Panc1 (cell line): ENCODE data around the gene MTO1. TPM values are rescaled to one million over a fixed set of nuclear protein-coding genes. Genes with fewer than 3 reads are reported as not detected.

Experiments used
- ATAC-seq: fragments of 200-7000 bp; cut with Tn5 transposase; 2 replicates; pipeline ENCODE4 v1.9.1; 2020; ENCODE audit warnings: mild to moderate bottlenecking, moderate library complexity
- BruUV-seq: library from RNA; stranded (reverse); fragments of 400-500 nt; replicated peaks from 2 replicates; lab custom pipeline; 2021; lab: Mats Ljungman, UMichigan
- CTCF ChIA-PET: fragments of 300-600 bp; sonication (Branson Sonifier 250); formaldehyde crosslinking; loops from one replicate; lab custom pipeline; 2022; ENCODE audit warnings: antibody characterized with exemption; lab: Charles Lee
- POLR2A ChIA-PET: fragments of 300-600 bp; sonication (Branson Sonifier 250); formaldehyde crosslinking; loops from one replicate; lab custom pipeline; 2022; ENCODE audit warnings: antibody characterized with exemption; lab: Charles Lee
- DNase-seq: peaks from one replicate; pipeline ENCODE4 v3.0.0-alpha.2; 2010; ENCODE audit warnings: low read depth, low spot score
- H3K27ac ChIP-seq: 2 replicates; pipeline ENCODE4 v1.5.1; 2011; ENCODE audit warnings: mild to moderate bottlenecking, low read length, inconsistent platforms
- H3K27me3 ChIP-seq: fragments of 200-500 bp; sonication (Bioruptor generic); 2 replicates; pipeline ENCODE4 v1.6.0; 2014; ENCODE audit warnings: low read length, inconsistent platforms; ENCODE audit not compliant: control insufficient read depth, insufficient read depth
- H3K36me3 ChIP-seq: fragments of 200-500 bp; sonication (Bioruptor generic); 2 replicates; pipeline ENCODE4 v1.5.1; 2014; ENCODE audit warnings: inconsistent platforms, mild to moderate bottlenecking, low read length, moderate library complexity; ENCODE audit not compliant: control insufficient read depth, insufficient read depth
- H3K4me1 ChIP-seq: 2 replicates; pipeline ENCODE4 v1.5.1; 2011; ENCODE audit warnings: inconsistent platforms, mild to moderate bottlenecking, low read length, moderate library complexity; ENCODE audit not compliant: control insufficient read depth, insufficient read depth
- H3K4me3 ChIP-seq, 2 experiments: 2 replicates each; pipeline ENCODE4 v1.5.1; 2011 to 2012; ENCODE audit warnings: low read depth in 2 of 2, low read length in 2 of 2, mild to moderate bottlenecking in 2 of 2, inconsistent platforms in 1 of 2, moderate library complexity in 1 of 2
- H3K9me3 ChIP-seq: fragments of 200-500 bp; sonication (Bioruptor generic); 2 replicates; pipeline ENCODE4 v1.5.1; 2014; ENCODE audit warnings: low read depth, mild to moderate bottlenecking, inconsistent platforms, low read length, moderate library complexity; ENCODE audit not compliant: control insufficient read depth, insufficient read depth
- CTCF ChIP-seq: fragments of 450-650 bp; IDR thresholded peaks from 2 replicates; pipeline ENCODE4 v1.5.1; 2017; ENCODE audit warnings: mild to moderate bottlenecking
- POLR2AphosphoS5 ChIP-seq: IDR thresholded peaks from 2 replicates; pipeline ENCODE4 v1.6.1; 2012; ENCODE audit warnings: mild to moderate bottlenecking, low read depth, low read length, moderate library complexity
- REST ChIP-seq, 2 experiments: IDR thresholded peaks; 2 replicates each; pipeline ENCODE4 v1.6.1; 2011 to 2012; ENCODE audit warnings: low read depth in 2 of 2, control low read depth in 1 of 2, low read length in 1 of 2, mild to moderate bottlenecking in 1 of 2, moderate library complexity in 1 of 2; ENCODE audit not compliant: insufficient read depth in 1 of 2
- SIN3A ChIP-seq: IDR thresholded peaks from 2 replicates; pipeline ENCODE4 v1.6.1; 2012; ENCODE audit warnings: low read depth, mild to moderate bottlenecking, low read length, moderate library complexity, borderline replicate concordance; ENCODE audit not compliant: insufficient read depth
- TCF7L2 ChIP-seq: IDR thresholded peaks from 2 replicates; pipeline ENCODE4 v1.6.1; 2011; ENCODE audit warnings: mild to moderate bottlenecking, low read depth, low read length, inconsistent platforms
- in situ Hi-C: cut with HindIII; loops from 2 replicates; pipeline ENCODE4 v1.10.0; 2016; ENCODE audit warnings: low sequenced_read_pairs, low pct_unique_long_range_greater_than_20kb
- intact Hi-C: fragments of 100-400 bp; cut with micrococcal nuclease; formaldehyde crosslinking; loops from one replicate; pipeline ENCODE4 v1.10.0; 2022; ENCODE audit not compliant: unreplicated experiment
- total RNA-seq: library from RNA; stranded (reverse); gene quantifications from one replicate; pipeline ENCODE4 v1.2.1, GENCODE V29; 2021; ENCODE audit not compliant: unreplicated experiment

MTO1 gene
- total RNA-seq, 1 experiment from 2014 or later, result 57.9 TPM

- no peak for TF ChIP-seq TCF7L2
- TF ChIP-seq POLR2AphosphoS5, result peak; percentile 75; the same call in 1 of the 2 replicates
- TF ChIP-seq REST (IDR thresholded peaks at IDR 0.05; ENCODE audit: insufficient read depth in 1 of 2, low read depth in 2 of 2, low read length in 1 of 2), result no peak
- TF ChIP-seq SIN3A, result 0 out of 2 replicates have a peak, but pooled peaks have one; percentile 65
- TF ChIP-seq CTCF, result no peak
- CTCF ChIA-PET, result no interaction called here
- no peak for DNase-seq
Measured at GRCh38 chr6:73523434-73524123, 62.0 kb downstream of the MTO1 start.

GRCh38 chr6:73525546-73526330, 64.2 kb downstream of the MTO1 start:
- Histone ChIP-seq H3K36me3 (0 out of 2 replicates have a peak, but pooled peaks cover 2% of the 10 kb centered on the region), H3K27ac (peak overlapping the region; percentile 73; the same call in 1 of the 2 replicates), H3K4me3 (no peak overlapping the region), H3K27me3 (no peaks in the 10 kb centered on the region), H3K4me1 (peaks cover 27% of the 10 kb centered on the region), H3K9me3 (no peaks in the 10 kb centered on the region)
- BruUV-seq, result no TSS peak
- intact Hi-C loops, result no loop called here
- DNase-seq (no peak), ATAC-seq (no peak)
- ChIA-PET CTCF (no interaction called here), POLR2A (no interaction called here)
- TF ChIP-seq REST (IDR thresholded peaks at IDR 0.05; ENCODE audit: insufficient read depth in 1 of 2, low read depth in 2 of 2, low read length in 1 of 2) (no peak), TCF7L2 (no peak), CTCF (no peak), POLR2AphosphoS5 (no peak), SIN3A (no peak)
- in situ Hi-C loops, result no loop called here

More at GRCh38 chr6:73523434-73524123, 62.0 kb downstream of the MTO1 start:
- intact Hi-C loops (no loop called here), in situ Hi-C loops (no loop called here)
- Histone ChIP-seq H3K36me3 (peaks cover 17% of the 10 kb centered on the region), H3K4me1 (peaks cover 27% of the 10 kb centered on the region), H3K27me3 (no peaks in the 10 kb centered on the region), H3K9me3 (no peaks in the 10 kb centered on the region), H3K4me3 (peak overlapping the region; percentile 65 to 86), H3K27ac (peak overlapping the region; percentile 100)
- POLR2A ChIA-PET, result interaction anchor here (0.5 to 0.7 kb wide), 3 partner anchors 19 to 176 kb away, joined by 4 read pairs; no protein-coding TSS in a partner anchor
- peak; percentile 14 for ATAC-seq
- BruUV-seq, result no TSS peak
